Kidney (tissue), 14 donors: Measurements from ENCODE around the gene PHOSPHO2. TPM values are rescaled to one million over a fixed set of nuclear protein-coding genes. Genes with fewer than 3 reads are reported as not detected.
"Not testable (repeated sequence)": the region's sequence is repeated elsewhere in the genome, so short reads cannot be mapped to it uniquely, and the experiment has no call there.

Source experiments
- DNase-seq, 5 donors: peaks; one replicate each; pipeline ENCODE4 v3.0.0-alpha.2; 2013 to 2020
- FAIRE-seq: peaks from 2 replicates; lab custom pipeline; 2012; peaks lifted over from hg19 to GRCh38; lab: Jason Lieb, UNC
- H3K27ac ChIP-seq, 2 donors: one replicate each; pipeline ENCODE4 v1.7.0; 2013; ENCODE audit warnings: low read depth in 2 of 2, low read length in 2 of 2, inconsistent platforms in 1 of 2
- H3K27me3 ChIP-seq: one replicate; pipeline ENCODE4 v1.7.1; 2013; ENCODE audit warnings: low read length, inconsistent platforms; ENCODE audit not compliant: control insufficient read depth, insufficient read depth
- H3K36me3 ChIP-seq, 3 donors: one replicate each; pipeline versions ENCODE4 v1.7.0 to v1.7.1; 2013; ENCODE audit warnings: low read length in 3 of 3, control low read depth in 1 of 3, inconsistent platforms in 1 of 3; ENCODE audit not compliant: insufficient read depth in 3 of 3, control insufficient read depth in 2 of 3
- H3K4me1 ChIP-seq, 3 donors: one replicate each; pipeline versions ENCODE4 v1.7.0 to v1.7.1; 2013; ENCODE audit warnings: low read length in 3 of 3, inconsistent platforms in 1 of 3, low read depth in 1 of 3; ENCODE audit not compliant: control insufficient read depth in 2 of 3, insufficient read depth in 2 of 3
- H3K4me3 ChIP-seq, 3 donors: one replicate each; pipeline versions ENCODE4 v1.7.0 to v1.8.1; 2013; ENCODE audit warnings: low read length in 3 of 3, control low read depth in 1 of 3, inconsistent platforms in 1 of 3
- H3K9ac ChIP-seq, 3 donors: one replicate each; pipeline versions ENCODE4 v1.7.0 to v1.7.1; 2013; ENCODE audit warnings: low read length in 3 of 3, control low read depth in 1 of 3, inconsistent platforms in 1 of 3
- H3K9me3 ChIP-seq, 3 donors: one replicate each; pipeline versions ENCODE4 v1.7.0 to v1.7.1; 2013; ENCODE audit warnings: low read length in 3 of 3, control low read depth in 1 of 3, inconsistent platforms in 1 of 3; ENCODE audit not compliant: control insufficient read depth in 2 of 3, insufficient read depth in 1 of 3
- intact Hi-C: fragments of 100-400 bp; cut with DNase I; formaldehyde crosslinking; loops from one replicate; pipeline ENCODE4 v1.11.1; 2022
- polyA plus RNA-seq: library from polyadenylated mRNA; stranded (reverse); fragments of 350-450 nt; fragmentation: Illumina TruSeq; extraction: RNeasy Lipid Tissue Mini Kit (QIAGEN cat#74804); gene quantifications from one replicate; pipeline ENCODE4 v1.2.3, GENCODE V29; 2014; ENCODE audit warnings: low read depth, low replicate concordance; ENCODE audit not compliant: insufficient read depth
- total RNA-seq: library from RNA; stranded (reverse); fragmentation: NEBNext Ultra II Directional; extraction: Animal tissue kit (Norgen Biotek cat#: 25700); gene quantifications from one replicate; pipeline ENCODE4 v1.2.1, GENCODE V29; 2021
- TF ChIP-seq, protein P1 (sequence below): IDR thresholded peaks from 3 replicates; pipeline ENCODE4 v1.5.1; 2012; ENCODE audit warnings: mild to moderate bottlenecking, moderate library complexity, borderline replicate concordance; ENCODE audit not compliant: insufficient read depth; ENCODE audit errors: extremely low read depth
- donor health status: control.
- donor health status: control.
- donor health status: control.
- donor health status: control.
- donor health status: control.
- donor health status: DM: yes; HTN: yes; CAD: no.
- donor health status: Normal renal cell carcinoma (clear cell type).

Gene PHOSPHO2
- total and polyA plus RNA-seq, 2 donors from 2014 or later = 4.5 to 7.5 TPM

DNA sequence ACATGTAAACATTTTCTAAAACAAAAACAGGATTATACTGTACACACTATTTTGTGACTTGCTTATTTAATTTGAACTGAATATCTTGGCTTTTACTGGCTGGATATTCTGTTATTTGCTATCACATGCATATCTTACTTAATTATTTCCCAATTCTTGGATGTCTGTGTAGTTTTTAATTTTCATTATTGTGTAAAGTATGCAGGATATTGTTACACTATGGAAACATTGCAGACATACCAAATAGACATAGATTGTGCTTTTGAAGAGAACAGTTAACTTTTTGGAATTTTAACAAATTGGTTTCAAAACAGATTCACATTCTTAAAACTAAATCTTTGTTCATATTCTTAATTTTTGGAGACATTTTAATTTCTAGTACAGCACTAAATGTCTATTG is 2.1 kb downstream of the PHOSPHO2 start:
- intact Hi-C loops = no loop called here
- no peak overlapping the region for H3K9ac ChIP-seq
- FAIRE-seq = no peak
- H3K36me3 ChIP-seq = peaks cover 0 to 4% (median 0%) of the 10 kb centered on the region in 3 donors
- no peak overlapping the region for H3K27ac ChIP-seq
- DNase-seq = no peak
- no peak overlapping the region for H3K4me3 ChIP-seq
- TF ChIP-seq, protein P1, sequence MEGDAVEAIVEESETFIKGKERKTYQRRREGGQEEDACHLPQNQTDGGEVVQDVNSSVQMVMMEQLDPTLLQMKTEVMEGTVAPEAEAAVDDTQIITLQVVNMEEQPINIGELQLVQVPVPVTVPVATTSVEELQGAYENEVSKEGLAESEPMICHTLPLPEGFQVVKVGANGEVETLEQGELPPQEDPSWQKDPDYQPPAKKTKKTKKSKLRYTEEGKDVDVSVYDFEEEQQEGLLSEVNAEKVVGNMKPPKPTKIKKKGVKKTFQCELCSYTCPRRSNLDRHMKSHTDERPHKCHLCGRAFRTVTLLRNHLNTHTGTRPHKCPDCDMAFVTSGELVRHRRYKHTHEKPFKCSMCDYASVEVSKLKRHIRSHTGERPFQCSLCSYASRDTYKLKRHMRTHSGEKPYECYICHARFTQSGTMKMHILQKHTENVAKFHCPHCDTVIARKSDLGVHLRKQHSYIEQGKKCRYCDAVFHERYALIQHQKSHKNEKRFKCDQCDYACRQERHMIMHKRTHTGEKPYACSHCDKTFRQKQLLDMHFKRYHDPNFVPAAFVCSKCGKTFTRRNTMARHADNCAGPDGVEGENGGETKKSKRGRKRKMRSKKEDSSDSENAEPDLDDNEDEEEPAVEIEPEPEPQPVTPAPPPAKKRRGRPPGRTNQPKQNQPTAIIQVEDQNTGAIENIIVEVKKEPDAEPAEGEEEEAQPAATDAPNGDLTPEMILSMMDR = no peak
- no peaks in the 10 kb centered on the region for H3K9me3 ChIP-seq
- no peaks in the 10 kb centered on the region for H3K27me3 ChIP-seq
- peaks cover 0 to 11% (median 2%) of the 10 kb centered on the region in 3 donors for H3K4me1 ChIP-seq

DNA sequence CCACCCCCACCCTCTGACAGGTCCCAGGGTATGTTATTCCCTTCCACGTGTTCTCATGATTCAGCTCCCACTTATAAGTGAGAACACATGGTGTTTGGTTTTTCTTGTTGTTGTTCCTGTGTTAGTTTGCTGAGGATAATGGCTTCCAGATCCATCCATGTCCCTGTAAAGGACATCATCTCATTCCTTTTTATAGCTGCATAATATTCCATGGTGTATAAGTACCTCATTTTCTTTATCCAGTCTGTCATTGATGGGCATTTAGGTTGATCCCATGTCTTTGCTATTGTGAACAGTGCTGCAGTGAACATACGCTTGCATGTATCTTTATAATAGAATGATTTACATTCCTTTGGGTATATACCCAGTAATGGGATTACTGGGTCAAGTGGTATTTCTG is 4.9 kb downstream of the PHOSPHO2 start:
- H3K27ac ChIP-seq, DNase-seq, H3K36me3 ChIP-seq, H3K4me3 ChIP-seq, FAIRE-seq, H3K9ac ChIP-seq, H3K4me1 ChIP-seq, H3K9me3 ChIP-seq, intact Hi-C loops, H3K27me3 ChIP-seq: not testable (repeated sequence)

DNA sequence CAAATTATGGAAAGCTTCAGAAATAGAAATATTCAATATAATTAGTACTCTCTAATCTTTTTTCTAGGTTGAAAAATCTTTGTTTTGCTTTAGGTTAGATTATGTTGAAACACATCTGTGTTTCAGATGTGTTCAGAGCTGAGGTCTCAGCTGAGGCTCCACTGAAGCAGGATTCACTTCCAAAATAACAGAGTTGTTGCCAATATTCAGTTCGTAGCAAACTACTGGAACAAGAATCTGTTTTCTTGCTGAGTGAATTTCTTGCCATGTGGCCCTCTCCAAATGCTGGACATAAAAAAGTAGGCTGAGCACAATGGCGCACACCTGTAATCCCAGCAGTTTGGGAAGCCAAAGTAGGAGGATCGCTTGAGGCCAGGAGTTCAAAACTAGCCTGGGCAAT is 8.7 kb downstream of the PHOSPHO2 start:
- Histone ChIP-seq H3K36me3 (peaks cover 0 to 4% (median 0%) of the 10 kb centered on the region in 3 donors), H3K4me1 (peaks cover 0 to 2% (median 0%) of the 10 kb centered on the region in 3 donors), H3K9me3 (no peaks in the 10 kb centered on the region), H3K4me3 (no peak overlapping the region), H3K9ac (no peak overlapping the region), H3K27me3 (no peaks in the 10 kb centered on the region), H3K27ac (no peak overlapping the region)
- FAIRE-seq (no peak), DNase-seq (no peak)
- intact Hi-C loops = no loop called here
- TF ChIP-seq, protein P1 = no peak

DNA sequence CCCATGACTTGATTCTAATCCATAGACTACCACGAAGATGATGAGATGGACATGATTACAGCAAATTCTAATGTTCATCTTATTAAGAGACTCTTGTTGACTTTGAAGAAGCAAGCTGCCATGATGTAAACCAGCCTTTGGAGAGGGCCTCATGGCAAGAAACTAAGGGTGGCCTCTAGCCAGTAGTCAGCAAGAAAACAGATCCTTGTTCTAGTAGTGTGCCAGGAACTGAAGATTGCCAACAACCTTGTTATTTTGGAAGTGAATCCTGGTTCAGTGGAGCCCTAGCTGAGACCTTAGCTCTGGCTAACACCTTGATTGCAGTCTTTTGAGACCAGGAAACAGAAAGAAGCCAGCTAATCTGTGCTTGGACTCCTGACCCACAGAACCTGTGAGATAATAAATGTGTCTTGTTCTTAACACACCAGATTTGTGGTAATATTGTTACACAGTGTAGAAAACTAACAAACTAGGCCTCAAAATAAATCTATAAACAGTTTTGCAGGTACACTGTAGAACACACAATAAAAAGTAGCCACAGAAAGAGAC is 10.0 kb downstream of the PHOSPHO2 start:
- no peaks in the 10 kb centered on the region for H3K27me3 ChIP-seq
- intact Hi-C loops = no loop called here
- no peak overlapping the region for H3K4me3 ChIP-seq
- no peak overlapping the region for H3K9ac ChIP-seq
- no peak overlapping the region for H3K27ac ChIP-seq
- H3K4me1 ChIP-seq = peaks cover 0 to 2% (median 0%) of the 10 kb centered on the region in 3 donors
- FAIRE-seq (no peak), DNase-seq (no peak)
- H3K36me3 ChIP-seq = no peaks in the 10 kb centered on the region
- no peaks in the 10 kb centered on the region for H3K9me3 ChIP-seq
- TF ChIP-seq, protein P1 = no peak
